Thyroid gland (tissue), 4 donors: ENCODE measurements around the gene ZNF524.

Experiments used
- CTCF ChIP-seq, 6 experiments: fragments of 200-600 bp in 3 of 6; fragments of 450-650 bp in 3 of 6; sonication (generic) in 3 of 6; IDR thresholded peaks; one replicate each; pipeline ENCODE4 v1.5.1; 2016 to 2019; ENCODE audit warnings: antibody characterized with exemption in 6 of 6, mild to moderate bottlenecking in 2 of 6, inconsistent platforms in 1 of 6, moderate library complexity in 1 of 6
- POLR2A ChIP-seq, 2 donors: fragments of 450-650 bp; IDR thresholded peaks; one replicate each; pipeline ENCODE4 v1.6.1; 2017; ENCODE audit warnings: antibody characterized with exemption in 2 of 2, mild to moderate bottlenecking in 2 of 2, moderate library complexity in 1 of 2

GRCh38 chr19:55567708-55568328, 32.3 kb upstream of the ZNF524 start:
- TF ChIP-seq CTCF (IDR thresholded peaks at IDR 0.05) = no peak
- TF ChIP-seq POLR2A (IDR thresholded peaks at IDR 0.05) = no peak
